HG03039 (cell line): ENCODE measurements around the gene GSDME.

Source experiments
- ATAC-seq: cut with Tn5 transposase; IDR thresholded peaks from one replicate; pipeline ENCODE4 v1.9.1; 2021; ENCODE audit warnings: mild to moderate bottlenecking, moderate library complexity; ENCODE audit not compliant: unreplicated experiment

Gene GSDME

DNA sequence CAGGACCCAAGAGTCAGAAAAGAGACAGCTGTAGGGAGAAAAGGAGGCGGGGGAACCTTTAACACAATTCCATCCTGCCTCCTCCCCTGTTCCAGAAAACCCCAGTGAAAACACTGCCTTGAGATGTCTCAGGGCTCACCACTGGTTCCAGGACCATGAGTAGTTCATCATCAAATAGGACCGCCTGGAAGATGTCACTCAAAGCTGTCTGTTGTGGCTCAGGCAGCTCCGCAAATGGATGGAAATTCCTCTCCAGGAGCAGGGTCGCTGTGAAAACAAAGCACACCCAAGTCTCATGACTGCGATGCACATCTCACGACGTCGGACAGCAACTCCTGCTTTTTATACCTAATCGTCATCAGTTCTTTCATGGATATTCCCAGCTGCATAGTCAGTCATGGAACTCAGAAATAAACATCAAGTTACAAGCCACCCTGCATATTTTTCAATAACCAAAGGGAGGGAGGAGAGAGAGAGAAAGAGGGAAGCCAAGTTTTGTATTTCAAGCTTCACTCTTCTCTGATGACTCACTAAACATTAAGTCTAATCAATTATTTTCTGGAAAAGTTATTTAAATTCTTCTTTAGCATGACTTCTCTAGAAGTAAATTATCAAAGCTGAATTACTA lies 49.2 kb downstream of the GSDME start:
- no peak for ATAC-seq

DNA sequence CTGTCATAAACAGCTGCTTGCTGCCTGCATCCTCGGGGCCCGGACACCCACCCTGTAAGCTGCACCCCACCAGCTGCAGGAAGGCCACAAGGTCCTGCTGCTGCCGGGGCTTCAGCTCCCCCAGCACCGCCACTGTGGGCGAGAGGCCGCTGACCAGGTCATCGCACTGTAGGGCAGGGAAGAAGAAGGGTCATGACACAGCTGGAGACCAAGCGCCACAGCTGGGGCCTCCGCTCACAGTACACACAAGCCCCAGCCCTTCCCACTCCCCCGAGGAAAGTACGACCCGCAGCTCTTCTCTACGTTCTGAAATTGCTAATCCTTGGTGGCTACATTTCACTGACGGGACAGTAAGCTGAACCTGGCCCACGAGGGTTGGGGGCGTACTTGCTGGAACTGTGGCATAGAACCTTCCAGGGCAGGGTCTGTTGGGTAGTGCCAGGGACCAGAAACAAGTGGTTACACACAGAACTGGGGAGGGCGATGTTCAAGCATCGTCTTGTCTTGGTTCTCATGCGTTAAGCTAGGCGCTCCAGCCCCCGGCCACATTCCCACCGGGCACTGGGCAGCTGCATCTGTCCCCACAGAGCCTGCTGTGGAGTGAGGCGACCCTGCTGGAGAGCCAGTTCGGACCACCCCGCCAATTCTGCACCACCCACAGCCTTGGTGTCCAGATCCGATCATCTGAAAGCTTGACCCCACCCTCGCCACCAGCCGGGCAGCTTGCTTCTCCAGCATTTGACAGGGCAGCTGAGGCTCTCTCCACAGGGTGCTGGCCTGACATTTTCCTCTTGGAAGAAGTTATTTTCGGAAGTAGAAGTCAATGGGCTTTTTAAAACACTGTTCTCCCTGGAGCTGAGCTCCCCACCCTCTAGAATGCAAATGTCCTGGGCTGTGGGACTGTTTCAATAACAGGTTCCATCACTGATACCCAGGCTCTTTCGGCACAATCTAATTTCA lies 50.8 kb downstream of the GSDME start:
- ATAC-seq: no peak

DNA sequence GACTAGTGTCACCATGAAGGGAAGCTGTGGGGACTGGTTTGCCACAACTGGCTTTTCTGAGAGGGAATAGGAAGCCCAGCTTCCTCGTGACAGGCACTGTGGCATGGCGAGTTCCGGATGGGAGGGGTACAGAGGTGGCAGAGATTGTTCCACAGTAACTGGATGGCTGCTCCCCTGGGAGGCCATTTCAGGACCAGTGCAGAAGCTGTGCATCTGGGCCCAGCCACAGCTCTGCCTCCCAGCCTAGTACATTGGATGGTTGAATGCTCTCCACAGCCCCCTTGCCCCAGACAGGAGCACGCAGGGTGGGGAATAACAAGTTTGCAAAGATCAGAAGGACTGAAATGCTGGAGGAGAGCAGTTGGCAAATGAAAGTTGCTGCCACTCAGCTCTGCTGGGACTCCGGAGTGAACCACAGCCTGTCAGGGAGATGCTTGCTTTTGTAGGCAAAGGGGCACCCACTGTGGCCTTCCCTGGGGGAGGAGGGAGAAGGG lies 51.8 kb downstream of the GSDME start:
- no peak for ATAC-seq

DNA sequence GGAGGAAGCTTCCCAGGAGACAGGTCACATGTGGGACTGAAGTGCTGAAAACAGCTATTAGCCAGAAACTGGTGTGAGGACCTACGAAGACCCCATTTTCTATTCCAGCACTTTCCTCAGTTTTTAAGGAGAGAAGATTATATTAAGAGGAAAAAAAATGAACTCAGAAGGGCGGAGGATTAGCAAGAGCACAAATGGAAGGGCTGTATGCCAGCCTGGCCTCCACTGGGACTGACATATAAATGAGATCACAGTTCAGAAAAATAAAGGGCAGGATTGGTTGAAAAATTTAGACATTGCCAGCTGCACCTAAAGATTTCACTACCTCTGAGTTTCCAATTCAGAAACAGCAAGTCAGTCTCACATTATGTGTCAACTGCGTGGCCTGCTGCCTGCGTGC lies 53.0 kb downstream of the GSDME start:
- no peak for ATAC-seq

DNA sequence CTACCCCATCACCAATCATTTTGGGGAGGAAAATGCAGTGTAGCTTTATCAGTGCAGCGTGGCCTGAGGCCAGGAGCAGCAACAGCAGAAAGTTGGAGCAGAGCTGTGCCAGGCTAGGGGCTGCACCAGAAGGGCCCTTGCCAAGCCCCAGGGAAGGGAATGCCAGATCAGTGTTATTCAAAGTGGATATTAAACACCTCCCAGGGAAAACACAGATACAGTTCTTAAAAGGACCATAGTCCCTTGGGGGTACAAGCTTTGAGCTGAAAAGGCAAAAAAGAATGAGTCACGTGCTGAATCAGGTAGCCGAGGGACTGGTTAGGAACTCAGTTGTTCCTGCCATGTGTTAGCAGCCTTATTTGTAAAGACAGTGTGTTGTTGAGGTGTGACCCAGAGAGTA lies 54.0 kb downstream of the GSDME start:
- no peak for ATAC-seq

DNA sequence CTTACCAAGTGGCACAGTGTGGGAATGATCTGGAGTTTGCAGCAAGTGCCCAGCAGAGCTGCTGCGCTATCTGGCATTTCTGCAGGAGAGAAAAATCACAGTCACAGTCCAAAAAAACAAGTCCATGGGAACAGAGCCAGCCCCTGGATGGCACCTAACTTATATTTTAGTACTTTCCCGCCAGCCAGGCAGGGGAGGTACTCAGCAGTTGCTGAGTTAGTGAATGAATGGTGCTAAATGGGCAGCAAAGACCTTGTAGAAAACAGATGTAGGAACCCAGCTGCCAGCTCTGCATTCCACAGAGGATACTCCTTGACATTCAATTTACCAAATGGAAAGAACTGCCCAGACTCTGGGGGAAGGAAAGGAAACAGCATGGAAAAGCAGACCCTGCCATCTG lies 54.5 kb downstream of the GSDME start:
- no peak for ATAC-seq

DNA sequence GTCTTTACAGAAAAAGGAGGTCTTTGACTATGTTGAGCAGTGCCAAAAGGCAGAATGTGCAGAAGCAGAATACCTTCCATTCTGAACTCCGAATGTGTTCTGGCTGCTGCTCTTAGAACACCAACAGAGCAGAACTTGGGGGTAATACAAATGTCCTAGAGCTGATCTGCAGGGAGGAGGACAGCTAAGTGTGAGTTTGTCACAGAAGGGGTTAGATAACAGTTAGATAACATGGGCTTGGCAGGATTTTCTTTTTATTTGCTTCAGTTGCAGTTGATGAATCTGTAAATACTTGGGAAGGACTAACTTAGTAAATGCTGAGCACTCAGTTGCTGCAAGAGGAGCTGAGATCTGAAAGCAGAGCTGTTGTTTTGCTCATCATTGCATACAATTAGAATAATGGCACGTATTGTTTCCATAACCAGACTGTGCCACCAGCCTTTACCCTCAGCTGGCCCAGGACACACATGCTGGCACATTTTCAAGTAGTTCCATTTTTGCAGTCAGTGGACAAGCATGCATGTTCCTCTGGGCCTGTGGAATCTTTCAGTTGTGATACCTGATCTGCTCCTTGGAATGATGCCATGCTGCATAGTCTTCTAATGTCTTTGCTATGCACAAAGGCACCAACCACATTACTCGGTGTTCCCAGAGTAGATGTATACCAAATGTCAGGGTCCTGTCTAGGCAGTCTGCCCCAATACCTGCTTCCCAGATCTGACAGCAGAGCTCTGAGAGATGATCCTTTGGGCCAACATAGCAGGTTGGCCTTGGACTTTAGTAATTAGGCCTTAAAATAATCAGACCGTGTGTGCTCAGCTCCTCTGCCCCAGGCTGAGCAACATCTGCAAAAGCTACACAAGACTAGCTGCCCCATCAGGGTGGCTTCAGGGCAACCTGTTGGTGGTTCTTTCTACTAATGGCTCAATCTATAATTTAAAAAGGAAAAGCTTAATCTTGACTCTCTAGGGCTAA lies 55.7 kb downstream of the GSDME start:
- no peak for ATAC-seq

DNA sequence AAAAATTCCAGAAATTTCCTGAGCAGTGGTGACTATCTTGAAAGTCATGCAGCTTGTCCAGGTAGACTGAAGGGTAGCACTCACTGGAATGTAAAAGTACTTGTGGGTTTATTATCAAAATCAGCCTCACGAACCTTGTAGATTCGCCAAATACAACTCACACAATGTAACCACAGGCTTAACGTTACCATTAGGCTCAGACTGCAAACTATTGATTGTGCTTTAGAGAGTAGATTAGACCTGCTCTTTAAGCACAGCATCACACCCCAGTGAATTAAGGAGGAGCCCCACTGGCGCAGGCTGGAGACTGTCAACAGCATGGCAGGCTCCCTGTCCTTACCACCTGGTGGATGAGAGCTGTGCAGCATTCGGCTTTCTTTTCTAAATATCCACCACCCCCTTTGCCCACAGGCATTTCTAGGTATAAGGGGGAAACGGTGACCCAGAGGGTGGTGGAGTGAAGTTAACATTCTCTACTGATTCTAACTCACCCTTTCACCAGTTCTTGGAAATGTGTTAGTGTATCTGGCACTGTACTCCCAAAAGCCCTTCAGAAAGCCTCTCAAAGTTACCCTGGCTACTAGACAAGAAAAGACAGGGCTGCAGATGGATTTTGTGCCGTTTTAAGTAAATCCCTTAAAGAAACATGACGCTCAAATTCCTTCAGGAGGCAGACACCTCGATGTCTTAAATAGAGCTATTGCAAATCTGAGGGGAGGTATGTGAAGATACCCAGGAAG lies 56.6 kb downstream of the GSDME start:
- no peak for ATAC-seq

DNA sequence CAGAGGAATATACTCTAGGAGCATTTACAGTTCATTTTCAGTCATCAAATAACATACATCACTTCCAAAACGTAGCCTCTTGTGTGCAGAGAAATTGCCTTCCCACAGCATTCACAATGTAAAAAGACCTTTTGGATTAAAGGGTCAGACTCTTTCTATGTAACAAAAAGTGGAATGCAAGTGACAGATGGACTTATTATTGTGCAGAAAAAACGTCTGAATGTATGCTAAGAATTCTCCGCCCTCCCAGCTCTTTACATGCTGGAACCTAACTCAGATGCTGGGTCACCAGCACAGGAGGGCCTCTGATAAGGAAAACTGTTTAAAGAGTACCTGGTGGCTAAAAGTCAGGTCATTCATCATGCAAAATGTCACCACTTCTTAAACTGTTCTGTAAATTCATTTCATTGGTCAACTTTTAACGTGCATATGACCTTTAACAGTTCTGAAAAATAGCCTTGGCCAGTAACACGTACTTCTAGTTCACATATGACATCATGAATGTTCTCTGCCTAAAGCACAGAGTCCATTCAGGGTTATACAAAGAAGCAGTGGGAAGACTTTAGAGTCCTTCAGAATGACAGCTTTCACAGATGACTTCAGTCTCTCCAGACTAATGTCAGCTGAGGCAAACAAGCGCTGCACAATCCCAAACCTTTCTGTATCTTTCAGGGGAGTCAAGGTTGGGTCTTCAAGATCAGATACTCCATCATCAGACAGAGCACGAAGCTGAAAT lies 58.6 kb downstream of the GSDME start:
- ATAC-seq: no peak

DNA sequence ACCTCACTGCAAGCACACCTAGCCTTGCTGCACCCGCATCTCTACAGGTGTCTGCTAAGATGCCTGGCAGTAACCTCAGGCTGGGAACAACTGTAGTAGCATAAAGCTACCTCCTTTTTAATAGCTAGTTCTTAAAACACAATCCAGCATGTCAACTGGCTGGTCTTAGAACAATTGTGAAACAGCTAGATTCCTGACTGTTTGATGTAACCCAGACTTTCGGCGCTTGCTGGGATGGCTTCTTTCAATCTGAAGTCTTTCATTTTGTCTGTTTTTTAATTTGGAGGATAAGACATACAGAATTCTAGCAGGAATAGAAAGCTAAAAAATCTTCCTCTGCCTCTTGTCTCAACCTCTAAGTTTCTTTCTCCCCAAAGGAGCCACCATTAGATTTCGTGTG lies 59.8 kb downstream of the GSDME start:
- no peak for ATAC-seq

DNA sequence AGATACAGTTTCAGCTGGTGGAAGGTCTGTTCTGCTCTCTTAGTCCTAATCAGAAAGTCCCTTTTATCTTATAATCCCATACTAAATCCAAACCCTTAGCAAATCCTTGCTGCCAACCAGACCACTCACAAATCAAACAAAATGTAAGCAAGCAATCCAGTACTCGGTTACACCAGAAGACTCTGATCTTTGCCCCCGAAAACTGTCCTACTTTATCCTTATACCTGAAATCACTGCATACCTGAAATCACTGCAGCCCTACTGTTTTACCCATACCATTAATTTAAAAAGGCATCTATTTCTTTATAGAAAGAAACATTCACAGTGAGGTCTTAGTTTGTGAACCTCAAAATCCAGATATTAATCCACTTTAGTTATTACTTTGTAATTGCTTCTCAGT lies 64.7 kb downstream of the GSDME start:
- ATAC-seq: no peak

DNA sequence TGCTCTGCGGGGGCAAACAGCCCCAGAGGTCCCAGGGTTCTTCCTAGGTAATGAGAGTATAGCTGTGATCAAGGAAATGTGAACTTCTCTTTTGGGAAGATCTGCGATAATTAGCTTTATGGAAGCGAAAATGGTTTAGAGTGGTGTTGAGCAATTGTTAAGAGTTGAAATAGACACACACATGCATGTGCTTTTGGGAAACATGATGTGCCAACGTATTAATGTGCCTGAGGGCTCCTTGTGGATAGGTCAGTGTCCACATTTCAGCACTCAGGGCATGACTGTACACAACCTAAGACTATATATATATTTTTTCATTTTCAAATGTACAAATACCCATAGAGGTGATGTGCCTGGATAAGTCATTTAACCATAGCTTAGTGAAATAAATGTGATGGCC lies 67.0 kb downstream of the GSDME start:
- no peak for ATAC-seq

DNA sequence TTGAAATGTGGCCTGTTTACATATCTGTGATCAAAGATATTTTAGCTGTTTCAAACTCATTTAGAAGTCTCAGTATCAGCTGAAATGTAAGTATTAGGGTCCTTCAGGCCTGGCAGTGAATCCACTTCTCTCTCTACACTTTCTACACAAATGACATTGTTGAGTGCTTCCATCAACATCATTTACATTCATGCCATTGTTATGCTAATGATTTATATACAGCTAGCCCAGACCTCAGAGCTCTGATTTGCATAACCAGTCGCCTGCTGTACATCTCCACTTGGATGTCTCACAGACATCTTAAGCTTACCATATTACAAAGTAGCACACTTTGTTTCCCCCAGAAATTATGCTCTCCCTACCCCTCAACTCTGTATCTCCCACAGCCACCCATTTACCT lies 71.6 kb downstream of the GSDME start:
- ATAC-seq: no peak

DNA sequence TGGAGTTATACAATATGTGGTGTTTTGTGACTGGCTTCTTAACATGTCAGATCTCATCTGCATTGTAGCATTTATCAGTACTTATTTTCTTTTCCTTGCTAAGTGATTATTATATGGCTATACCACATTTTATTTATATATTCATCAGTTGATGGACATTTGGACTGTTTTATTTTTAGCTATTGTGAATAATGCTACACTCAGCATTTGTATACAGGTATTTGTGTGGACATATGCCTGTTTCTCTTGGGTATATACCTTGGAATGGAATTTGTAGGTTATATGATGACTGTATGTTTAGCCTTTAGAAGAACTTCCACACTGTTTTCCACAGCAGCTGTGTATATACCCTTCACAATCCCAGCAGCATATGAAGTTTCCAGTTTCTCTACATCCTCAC lies 86.5 kb downstream of the GSDME start:
- ATAC-seq: no peak

DNA sequence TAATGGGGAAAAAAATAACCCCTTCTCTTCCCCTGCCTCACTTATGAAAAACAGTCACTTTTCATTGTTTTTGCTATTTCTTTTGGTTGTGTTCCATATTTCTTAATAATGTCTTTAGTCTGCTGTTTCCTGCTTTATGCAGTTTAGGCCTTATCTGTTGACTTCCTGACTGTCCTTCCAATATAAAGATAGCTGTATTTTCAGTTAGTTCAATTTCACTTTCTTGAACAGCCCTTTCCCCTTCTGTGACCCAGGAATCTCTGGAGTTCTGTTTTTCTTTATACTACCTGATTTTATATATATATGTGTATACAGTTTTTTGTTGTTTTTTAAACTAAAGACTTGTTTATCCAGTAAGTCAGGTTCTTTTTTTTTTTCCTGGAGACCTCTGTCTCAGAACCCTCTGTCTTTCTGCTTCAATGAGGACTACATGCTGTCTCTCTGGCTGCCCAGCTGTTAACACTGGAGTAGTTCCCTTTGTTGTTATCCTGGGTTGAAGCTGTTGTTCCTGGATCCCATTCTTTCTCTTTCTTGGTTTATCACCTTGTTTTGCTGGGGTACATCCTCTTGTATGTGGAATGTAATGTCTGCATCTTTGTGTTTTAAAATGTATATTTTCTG lies 87.2 kb downstream of the GSDME start:
- ATAC-seq: no peak

DNA sequence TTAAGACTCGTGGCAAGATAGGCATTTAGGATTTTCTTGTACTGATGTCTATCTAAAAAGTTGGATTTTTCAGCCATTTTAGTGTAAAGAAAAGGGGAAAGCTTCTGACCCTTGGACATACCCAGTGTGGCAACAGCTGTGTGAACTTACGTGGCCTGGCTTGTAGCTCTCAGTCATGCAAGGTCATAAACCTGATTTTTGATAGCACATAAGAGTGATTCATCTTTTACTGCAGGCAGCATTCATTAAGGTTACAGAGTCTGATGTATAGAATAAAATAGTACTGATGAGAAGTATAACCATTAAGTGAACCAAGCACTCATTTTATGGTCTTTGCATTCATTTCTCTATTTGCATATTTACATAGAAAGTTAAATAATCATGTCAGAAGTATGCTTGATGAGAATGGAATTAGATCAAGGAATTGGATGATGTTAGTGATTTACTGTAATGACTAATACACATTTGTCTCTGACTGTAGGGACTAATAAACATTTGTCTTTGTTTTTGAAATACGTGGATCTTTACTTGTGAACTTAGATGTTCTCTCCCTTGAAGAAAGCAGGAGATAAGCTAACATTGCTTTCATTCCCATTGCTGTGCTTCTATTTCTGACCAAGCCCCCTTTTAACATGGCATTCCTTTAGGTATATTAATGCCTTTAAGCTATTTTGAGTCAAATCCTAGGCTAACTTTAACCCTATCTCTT lies 88.2 kb downstream of the GSDME start:
- ATAC-seq: no peak

DNA sequence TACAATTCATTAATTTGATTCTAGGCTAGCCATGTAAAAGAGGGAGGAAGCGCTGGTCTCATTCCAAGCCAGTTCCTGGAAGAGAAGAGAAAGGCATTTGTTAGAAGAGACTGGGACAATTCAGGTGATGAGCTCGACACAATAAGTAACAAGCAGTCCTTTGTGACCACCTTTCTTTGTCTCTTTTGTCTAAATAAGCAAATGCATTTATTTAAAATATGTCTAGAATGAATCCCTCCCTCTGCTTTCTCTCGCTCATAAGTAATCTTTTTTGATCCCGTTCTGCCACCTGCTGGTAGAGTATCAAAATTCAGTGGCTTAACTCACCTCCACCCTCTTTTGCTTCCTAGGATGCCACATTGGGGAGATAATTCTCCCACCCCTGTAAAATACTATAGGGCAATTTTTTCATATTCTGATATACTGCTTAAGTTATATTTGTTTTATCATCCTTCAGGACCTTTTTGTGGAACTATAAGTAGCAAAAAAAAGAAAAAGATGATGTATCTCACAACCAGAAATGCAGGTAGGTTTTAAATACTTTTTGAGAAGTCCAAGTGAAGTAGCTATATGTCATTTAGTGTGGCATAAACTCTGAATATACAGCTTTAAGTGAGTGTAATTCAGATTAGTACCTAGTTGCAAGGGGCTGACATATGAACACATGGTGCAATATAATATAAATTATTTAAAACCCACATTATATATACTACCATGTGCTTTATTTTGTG lies 91.5 kb downstream of the GSDME start:
- ATAC-seq: no peak

DNA sequence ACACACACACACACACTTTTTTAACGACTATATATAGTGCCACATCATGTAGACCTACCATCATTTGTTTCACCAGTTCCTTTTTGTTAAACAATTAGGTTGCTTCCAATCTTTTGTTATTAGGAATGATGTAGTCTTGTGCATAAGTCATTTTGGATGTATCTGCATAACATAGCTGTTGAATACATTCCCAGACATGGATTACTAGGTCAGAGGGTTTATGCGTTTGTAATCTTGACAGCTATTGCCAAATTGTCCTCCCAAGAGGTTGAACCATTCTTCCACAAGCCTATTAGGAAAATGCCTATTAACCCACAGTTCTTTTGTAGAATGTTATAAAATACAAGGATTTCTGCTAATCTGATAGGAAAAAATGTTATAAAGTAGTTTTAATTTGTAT lies 96.7 kb downstream of the GSDME start:
- no peak for ATAC-seq
